PC-9 (cell line): ENCODE measurements around the gene TSPAN18. TPM values are rescaled to one million over a fixed set of nuclear protein-coding genes. Genes with fewer than 3 reads are reported as not detected.

Source experiments
- BruUV-seq: library from RNA; stranded (reverse); fragments of 400-500 nt; replicated peaks from 2 replicates; lab custom pipeline; 2021; lab: Mats Ljungman, UMichigan
- CTCF ChIA-PET: fragments of 300-600 bp; sonication (Branson Sonifier 250); formaldehyde crosslinking; loops from one replicate; lab custom pipeline; 2022; ENCODE audit warnings: antibody characterized with exemption; lab: Charles Lee
- POLR2A ChIA-PET: fragments of 300-600 bp; sonication (Branson Sonifier 250); formaldehyde crosslinking; loops from one replicate; lab custom pipeline; 2022; ENCODE audit warnings: antibody characterized with exemption; ENCODE audit not compliant: unreplicated experiment; lab: Charles Lee
- DNase-seq, 2 experiments: peaks; one replicate each; pipeline versions ENCODE4 v3.0.0 to v3.0.0-alpha.2; 2015 to 2022; ENCODE audit warnings: mixed read lengths in 1 of 2
- H2AFZ ChIP-seq: fragments of 200-600 bp; sonication (generic); 2 replicates; pipeline ENCODE4 v1.8.1; 2017; ENCODE audit warnings: antibody characterized with exemption
- H3F3A ChIP-seq: fragments of 200-600 bp; sonication (generic); 2 replicates; pipeline ENCODE4 v1.8.1; 2017; ENCODE audit warnings: antibody characterized with exemption, mild to moderate bottlenecking, low read depth; ENCODE audit not compliant: insufficient read depth
- H3K27ac ChIP-seq: fragments of 200-600 bp; sonication (generic); 2 replicates; pipeline ENCODE4 v1.6.1; 2016; ENCODE audit warnings: mixed run types
- H3K27me3 ChIP-seq: fragments of 200-600 bp; sonication (generic); 2 replicates; pipeline ENCODE4 v1.6.1; 2016; ENCODE audit warnings: low read depth, mixed run types; ENCODE audit not compliant: insufficient read depth
- H3K36me3 ChIP-seq: fragments of 200-600 bp; sonication (generic); 2 replicates; pipeline ENCODE4 v1.6.1; 2016; ENCODE audit warnings: low read depth, mixed run types
- H3K4me1 ChIP-seq: fragments of 200-600 bp; sonication (generic); replicated peaks from 2 replicates; pipeline ENCODE4 v1.6.1; 2016; ENCODE audit warnings: mixed run types; ENCODE audit not compliant: insufficient read depth
- H3K4me2 ChIP-seq: fragments of 200-600 bp; sonication (generic); 2 replicates; pipeline ENCODE4 v1.6.1; 2017; ENCODE audit warnings: mixed run types
- H3K4me3 ChIP-seq: fragments of 200-600 bp; sonication (generic); 2 replicates; pipeline ENCODE4 v1.6.1; 2016; ENCODE audit warnings: mixed run types
- H3K79me2 ChIP-seq: fragments of 200-600 bp; sonication (generic); 2 replicates; pipeline ENCODE4 v1.6.1; 2017; ENCODE audit warnings: low read depth, mixed run types
- H3K9me2 ChIP-seq: fragments of 200-600 bp; sonication (generic); 2 replicates; pipeline ENCODE4 v1.8.1; 2017; ENCODE audit warnings: mild to moderate bottlenecking; ENCODE audit not compliant: insufficient read depth
- H3K9me3 ChIP-seq: fragments of 200-600 bp; sonication (generic); 2 replicates; pipeline ENCODE4 v1.8.1; 2016; ENCODE audit warnings: low read depth; ENCODE audit not compliant: insufficient read depth
- H4K20me1 ChIP-seq: fragments of 200-600 bp; sonication (generic); 2 replicates; pipeline ENCODE4 v1.8.1; 2017; ENCODE audit not compliant: insufficient read depth
- CTCF ChIP-seq: fragments of 200-600 bp; sonication (generic); conservative IDR thresholded peaks from 2 replicates; pipeline ENCODE4 v1.6.1; 2017; ENCODE audit warnings: mixed run types, antibody characterized with exemption, mild to moderate bottlenecking, moderate library complexity
- EZH2 ChIP-seq: fragments of 200-600 bp; sonication (generic); IDR thresholded peaks from 2 replicates; pipeline ENCODE4 v1.8.0; 2017; ENCODE audit warnings: antibody characterized with exemption, low read depth
- intact Hi-C: fragments of 100-400 bp; cut with micrococcal nuclease; formaldehyde crosslinking; loops from one replicate; pipeline ENCODE4 v1.10.0; 2022; ENCODE audit not compliant: unreplicated experiment
- total RNA-seq: library from RNA; stranded (reverse); gene quantifications from 2 replicates; pipeline ENCODE4 v1.2.3, GENCODE V29; 2021

The TSPAN18 gene
- total RNA-seq, 1 experiment from 2014 or later, result not detected

- no peak for DNase-seq
- no peak overlapping the region for H3K4me2 ChIP-seq
- intact Hi-C loops, result loop anchor here (5.0 kb wide), 1 partner anchor 155 kb away; no protein-coding TSS in a partner anchor
- no peak overlapping the region for H3K27ac ChIP-seq
- H3K9me3 ChIP-seq, result no peaks in the 10 kb centered on the region
- H3K27me3 ChIP-seq, result peaks cover 29% of the 10 kb centered on the region
- no peaks in the 10 kb centered on the region for H3K36me3 ChIP-seq
- H3K4me3 ChIP-seq, result no peak overlapping the region
- TF ChIP-seq CTCF (no peak), EZH2 (no peak)
- H3K9me2 ChIP-seq, result no peaks in the 10 kb centered on the region
- BruUV-seq, result no TSS peak
- H4K20me1 ChIP-seq, result no peaks in the 10 kb centered on the region
- ChIA-PET POLR2A (no interaction called here), CTCF (no interaction called here)
- no peaks in the 10 kb centered on the region for H3F3A ChIP-seq
- no peaks in the 10 kb centered on the region for H3K4me1 ChIP-seq
- H3K79me2 ChIP-seq, result no peaks in the 10 kb centered on the region
- no peak overlapping the region for H2AFZ ChIP-seq
These were observed 50.7 kb downstream of the TSPAN18 start for GRCh38 chr11:44777209-44778194.

- Histone ChIP-seq H3K79me2 (no peaks in the 10 kb centered on the region), H3F3A (no peaks in the 10 kb centered on the region), H3K27me3 (peaks cover 28% of the 10 kb centered on the region), H3K4me1 (no peaks in the 10 kb centered on the region), H3K9me3 (no peaks in the 10 kb centered on the region), H3K27ac (no peak overlapping the region), H3K4me2 (no peak overlapping the region), H3K36me3 (no peaks in the 10 kb centered on the region), H3K4me3 (no peak overlapping the region), H3K9me2 (no peaks in the 10 kb centered on the region), H2AFZ (no peak overlapping the region), H4K20me1 (no peaks in the 10 kb centered on the region)
- ChIA-PET CTCF (no interaction called here), POLR2A (no interaction called here)
- TF ChIP-seq CTCF (no peak), EZH2 (no peak)
- intact Hi-C loops, result loop anchor here (5.0 kb wide), 1 partner anchor 156 kb away; no protein-coding TSS in a partner anchor
- no TSS peak for BruUV-seq
- no peak for DNase-seq
These were observed 51.7 kb downstream of the TSPAN18 start for GRCh38 chr11:44778195-44779100.
